ENCODE results near the gene MTFR2. TPM values are rescaled to one million over a fixed set of nuclear protein-coding genes. Genes with fewer than 3 reads are reported as not detected.

MTFR2 gene
- polyA plus RNA-seq, 1 donor from 2014 or later, result 1.5 TPM

GRCh38 chr6:136253734-136254133 lies 3.6 kb upstream of the MTFR2 start:
- Mint-ChIP-seq H3K4me3 (peak overlapping the region in 1 of 4 donors; percentile 28), H3K27me3 (no peaks in the 10 kb centered on the region), H3K36me3 (peaks cover 1% of the 10 kb centered on the region), H3K27ac (peak overlapping the region in 2 of 3 donors; percentile 42 to 53), H3K4me1 (peaks cover 25 to 37% (median 32%) of the 10 kb centered on the region in 3 donors), H3K9me3 (no peaks in the 10 kb centered on the region)

GRCh38 chr6:136252441-136252840 lies 2.3 kb upstream of the MTFR2 start:
- Mint-ChIP-seq H3K36me3 (peaks cover 1% of the 10 kb centered on the region), H3K4me3 (peak overlapping the region in 1 of 4 donors; percentile 84), H3K4me1 (peaks cover 25 to 37% (median 33%) of the 10 kb centered on the region in 3 donors), H3K27me3 (no peaks in the 10 kb centered on the region), H3K9me3 (no peaks in the 10 kb centered on the region), H3K27ac (peak overlapping the region in 2 of 3 donors; percentile 34 to 42)

- Mint-ChIP-seq H3K4me1 (peaks cover 25 to 37% (median 34%) of the 10 kb centered on the region in 3 donors), H3K9me3 (no peaks in the 10 kb centered on the region), H3K4me3 (peak overlapping the region; percentile 84 to 98 (median 96)), H3K27ac (peak overlapping the region; percentile 34 to 46 (median 42)), H3K36me3 (peaks cover 1% of the 10 kb centered on the region), H3K27me3 (no peaks in the 10 kb centered on the region)
These were observed 1.3 kb upstream of the MTFR2 start for GRCh38 chr6:136251394-136251793.

- H3K4me1 Mint-ChIP-seq, result peaks cover 25 to 37% (median 34%) of the 10 kb centered on the region in 3 donors
- no peaks in the 10 kb centered on the region for H3K27me3 Mint-ChIP-seq
- H3K36me3 Mint-ChIP-seq, result peaks cover 1% of the 10 kb centered on the region
- H3K9me3 Mint-ChIP-seq, result no peaks in the 10 kb centered on the region
- H3K27ac Mint-ChIP-seq, result peak overlapping the region; percentile 13 to 97 (median 42)
- peak overlapping the region; percentile 84 to 98 (median 96) for H3K4me3 Mint-ChIP-seq
These were observed 536 bp upstream of the MTFR2 start for GRCh38 chr6:136250686-136251008.

GRCh38 chr6:136249336-136249735 lies 775 bp downstream of the MTFR2 start:
- peaks cover 25 to 37% (median 34%) of the 10 kb centered on the region in 3 donors for H3K4me1 Mint-ChIP-seq
- no peaks in the 10 kb centered on the region for H3K9me3 Mint-ChIP-seq
- no peaks in the 10 kb centered on the region for H3K27me3 Mint-ChIP-seq
- peak overlapping the region; percentile 84 to 98 (median 96) for H3K4me3 Mint-ChIP-seq
- peaks cover 1% of the 10 kb centered on the region for H3K36me3 Mint-ChIP-seq
- peak overlapping the region; percentile 13 to 97 (median 67) for H3K27ac Mint-ChIP-seq

- no peak overlapping the region for H3K27ac Mint-ChIP-seq
- no peaks in the 10 kb centered on the region for H3K27me3 Mint-ChIP-seq
- H3K9me3 Mint-ChIP-seq, result no peaks in the 10 kb centered on the region
- peaks cover 4 to 6% (median 5%) of the 10 kb centered on the region in 3 donors for H3K4me1 Mint-ChIP-seq
- H3K36me3 Mint-ChIP-seq, result peaks cover 1% of the 10 kb centered on the region
- H3K4me3 Mint-ChIP-seq, result no peak overlapping the region
These were observed 6.0 kb downstream of the MTFR2 start for GRCh38 chr6:136244061-136244616.

- H3K36me3 Mint-ChIP-seq, result peaks cover 6% of the 10 kb centered on the region
- no peak overlapping the region for H3K4me3 Mint-ChIP-seq
- no peaks in the 10 kb centered on the region for H3K9me3 Mint-ChIP-seq
- H3K4me1 Mint-ChIP-seq, result peaks cover 0 to 3% (median 0%) of the 10 kb centered on the region in 3 donors
- no peak overlapping the region for H3K27ac Mint-ChIP-seq
- no peaks in the 10 kb centered on the region for H3K27me3 Mint-ChIP-seq
These were observed 13.4 kb downstream of the MTFR2 start for GRCh38 chr6:136236466-136237293.

GRCh38 chr6:136235233-136235564 lies 14.9 kb downstream of the MTFR2 start:
- H3K36me3 Mint-ChIP-seq, result peaks cover 6% of the 10 kb centered on the region
- no peaks in the 10 kb centered on the region for H3K27me3 Mint-ChIP-seq
- H3K4me3 Mint-ChIP-seq, result no peak overlapping the region
- H3K9me3 Mint-ChIP-seq, result no peaks in the 10 kb centered on the region
- H3K27ac Mint-ChIP-seq, result peak overlapping the region in 1 of 3 donors; percentile 17
- peaks cover 0 to 3% (median 0%) of the 10 kb centered on the region in 3 donors for H3K4me1 Mint-ChIP-seq

GRCh38 chr6:136232701-136233100 lies 17.4 kb downstream of the MTFR2 start:
- Mint-ChIP-seq H3K36me3 (peaks cover 6% of the 10 kb centered on the region), H3K27ac (no peak overlapping the region), H3K4me3 (no peak overlapping the region), H3K27me3 (no peaks in the 10 kb centered on the region), H3K9me3 (no peaks in the 10 kb centered on the region), H3K4me1 (peaks cover 0 to 8% (median 5%) of the 10 kb centered on the region in 3 donors)

- H3K27me3 Mint-ChIP-seq, result no peaks in the 10 kb centered on the region
- H3K4me1 Mint-ChIP-seq, result peaks cover 6 to 11% (median 10%) of the 10 kb centered on the region in 3 donors
- H3K9me3 Mint-ChIP-seq, result no peaks in the 10 kb centered on the region
- H3K36me3 Mint-ChIP-seq, result peaks cover 3% of the 10 kb centered on the region
- no peak overlapping the region for H3K27ac Mint-ChIP-seq
- H3K4me3 Mint-ChIP-seq, result no peak overlapping the region
These were observed 19.8 kb downstream of the MTFR2 start for GRCh38 chr6:136230219-136230853.

- no peaks in the 10 kb centered on the region for H3K9me3 Mint-ChIP-seq
- H3K27ac Mint-ChIP-seq, result no peak overlapping the region
- no peaks in the 10 kb centered on the region for H3K27me3 Mint-ChIP-seq
- H3K4me3 Mint-ChIP-seq, result no peak overlapping the region
- peaks cover 6 to 11% (median 10%) of the 10 kb centered on the region in 3 donors for H3K4me1 Mint-ChIP-seq
- H3K36me3 Mint-ChIP-seq, result no peaks in the 10 kb centered on the region
These were observed 21.3 kb downstream of the MTFR2 start for GRCh38 chr6:136228814-136229213.

GRCh38 chr6:136226674-136227377 lies 23.3 kb downstream of the MTFR2 start:
- H3K36me3 Mint-ChIP-seq, result no peaks in the 10 kb centered on the region
- H3K27ac Mint-ChIP-seq, result peak overlapping the region in 1 of 3 donors; percentile 45
- H3K4me3 Mint-ChIP-seq, result peak overlapping the region in 3 of 4 donors; percentile 5 to 84 (median 39)
- no peaks in the 10 kb centered on the region for H3K9me3 Mint-ChIP-seq
- peaks cover 6 to 11% (median 10%) of the 10 kb centered on the region in 3 donors for H3K4me1 Mint-ChIP-seq
- no peaks in the 10 kb centered on the region for H3K27me3 Mint-ChIP-seq

GRCh38 chr6:136226027-136226673 lies 24.0 kb downstream of the MTFR2 start:
- H3K27me3 Mint-ChIP-seq, result no peaks in the 10 kb centered on the region
- H3K9me3 Mint-ChIP-seq, result no peaks in the 10 kb centered on the region
- peaks cover 6 to 11% (median 10%) of the 10 kb centered on the region in 3 donors for H3K4me1 Mint-ChIP-seq
- H3K36me3 Mint-ChIP-seq, result no peaks in the 10 kb centered on the region
- H3K4me3 Mint-ChIP-seq, result peak overlapping the region in 3 of 4 donors; percentile 5 to 84 (median 39)
- H3K27ac Mint-ChIP-seq, result peak overlapping the region in 1 of 3 donors; percentile 45

GRCh38 chr6:136225496-136225895 lies 24.6 kb downstream of the MTFR2 start:
- no peaks in the 10 kb centered on the region for H3K27me3 Mint-ChIP-seq
- peaks cover 6 to 11% (median 10%) of the 10 kb centered on the region in 3 donors for H3K4me1 Mint-ChIP-seq
- H3K9me3 Mint-ChIP-seq, result peaks cover 0 to under 1% (median under 1%) of the 10 kb centered on the region in 3 donors
- H3K4me3 Mint-ChIP-seq, result no peak overlapping the region
- H3K36me3 Mint-ChIP-seq, result no peaks in the 10 kb centered on the region
- no peak overlapping the region for H3K27ac Mint-ChIP-seq
